SH-SY5Y (cell line): ENCODE data around the gene KIAA1958.

Experiments used
- GATA2 ChIP-seq: IDR thresholded peaks from 2 replicates; pipeline ENCODE4 v1.6.1; 2011; ENCODE audit warnings: mild to moderate bottlenecking, low read depth, low read length
- GATA3 ChIP-seq: IDR thresholded peaks from 2 replicates; pipeline ENCODE4 v1.6.1; 2011; ENCODE audit warnings: low read depth, mild to moderate bottlenecking, low read length, moderate library complexity

KIAA1958 gene

DNA sequence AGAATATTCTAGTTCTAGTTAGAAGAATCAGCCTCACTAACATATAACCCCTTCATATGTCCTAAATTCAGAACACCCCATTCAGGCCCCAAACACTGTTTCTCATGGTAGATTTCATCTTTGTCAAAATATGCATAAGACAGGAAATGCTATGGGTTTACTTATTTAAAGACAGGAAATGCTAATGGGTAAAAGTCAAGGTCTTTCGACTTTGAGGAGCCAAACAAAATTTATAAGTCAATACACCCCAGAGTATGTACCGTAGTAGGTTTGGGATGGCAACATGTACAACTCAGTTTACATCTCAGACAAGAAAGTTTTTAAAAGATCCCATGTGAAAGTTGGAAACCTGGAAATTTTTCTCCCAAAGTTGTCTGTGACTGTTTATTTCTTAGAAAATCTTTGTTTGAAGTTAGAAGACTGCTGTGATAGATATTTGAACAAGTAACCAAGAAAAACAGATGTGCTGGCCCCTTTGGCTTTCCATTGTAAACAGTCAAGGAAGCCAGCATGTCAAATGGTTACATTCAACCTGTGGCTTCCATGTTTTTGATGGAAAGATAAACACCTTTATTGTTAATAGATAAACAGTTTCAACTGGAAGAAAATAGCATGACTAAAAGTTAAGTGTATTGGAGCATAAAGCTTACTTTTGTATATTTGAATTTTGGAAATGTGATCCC is 129.1 kb downstream of the KIAA1958 start:
- no peak for TF ChIP-seq GATA2
- no peak for TF ChIP-seq GATA3

DNA sequence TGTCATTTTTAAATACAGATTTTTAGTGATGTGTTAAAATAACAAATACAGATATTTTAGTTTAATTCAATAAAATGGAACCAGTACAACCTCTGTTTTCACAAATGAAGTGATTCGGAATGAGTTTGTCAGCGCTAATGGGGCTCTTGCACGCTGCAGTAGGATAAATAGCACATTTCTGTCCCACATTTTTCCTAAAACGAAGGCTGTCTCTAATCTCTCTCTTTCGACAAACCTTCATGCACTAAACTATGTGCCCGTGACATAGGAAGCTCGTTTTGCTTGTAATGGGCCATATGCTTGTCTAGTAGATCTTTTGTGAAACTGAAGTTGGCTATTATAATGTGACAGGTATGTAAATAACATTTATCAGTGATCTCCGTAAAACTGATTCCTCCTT is 130.7 kb downstream of the KIAA1958 start:
- TF ChIP-seq GATA3: no peak
- no peak for TF ChIP-seq GATA2

DNA sequence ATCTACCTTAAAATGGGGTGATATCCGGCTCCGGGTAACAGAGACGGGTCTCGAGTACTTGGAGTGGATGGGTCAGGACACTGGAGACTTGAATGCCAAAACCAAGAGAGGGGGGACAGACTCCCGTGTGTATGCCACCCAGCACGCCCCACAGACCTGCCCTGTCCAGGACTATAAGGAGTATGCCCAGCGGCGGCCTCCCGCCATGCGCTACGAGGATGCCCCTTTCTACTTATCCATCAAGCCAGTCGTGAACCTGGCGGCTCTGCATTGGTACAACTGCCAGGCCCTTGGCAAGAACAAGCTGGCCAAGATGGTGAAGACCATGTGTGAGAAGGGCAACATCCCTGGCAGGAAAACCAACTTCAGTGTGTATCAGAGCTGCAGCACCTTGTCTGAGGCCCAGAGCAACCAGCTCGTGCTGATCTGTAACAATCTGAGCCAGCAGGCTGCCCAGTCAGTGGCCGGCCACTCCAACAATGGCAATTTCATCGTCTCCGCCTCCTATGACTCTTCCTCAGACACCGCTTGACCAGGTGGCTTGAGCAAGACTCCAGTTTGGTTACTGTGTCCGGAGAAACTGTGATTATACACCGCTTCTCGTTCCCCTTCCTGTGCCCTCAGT is 131.9 kb downstream of the KIAA1958 start:
- TF ChIP-seq GATA3 (no peak), GATA2 (no peak)

DNA sequence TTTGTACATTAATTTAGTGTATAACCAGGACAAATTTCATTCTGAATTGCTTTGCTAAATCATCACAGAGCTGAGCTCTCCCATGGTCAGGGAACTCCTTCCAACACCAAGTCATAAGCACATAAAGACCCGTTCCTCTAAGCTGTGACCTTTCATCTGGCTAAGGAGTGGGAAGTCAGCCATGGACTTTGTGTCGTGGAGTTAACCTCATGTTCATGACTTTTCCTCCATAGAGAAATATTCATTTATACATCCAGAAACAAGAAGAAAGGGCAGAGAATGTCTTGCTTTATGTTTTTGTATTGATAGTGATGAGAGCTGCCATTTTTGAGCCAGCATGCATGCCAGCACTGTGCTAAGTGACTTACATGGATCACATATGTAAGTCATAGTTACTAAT is 133.8 kb downstream of the KIAA1958 start:
- TF ChIP-seq GATA3 (no peak), GATA2 (no peak)

DNA sequence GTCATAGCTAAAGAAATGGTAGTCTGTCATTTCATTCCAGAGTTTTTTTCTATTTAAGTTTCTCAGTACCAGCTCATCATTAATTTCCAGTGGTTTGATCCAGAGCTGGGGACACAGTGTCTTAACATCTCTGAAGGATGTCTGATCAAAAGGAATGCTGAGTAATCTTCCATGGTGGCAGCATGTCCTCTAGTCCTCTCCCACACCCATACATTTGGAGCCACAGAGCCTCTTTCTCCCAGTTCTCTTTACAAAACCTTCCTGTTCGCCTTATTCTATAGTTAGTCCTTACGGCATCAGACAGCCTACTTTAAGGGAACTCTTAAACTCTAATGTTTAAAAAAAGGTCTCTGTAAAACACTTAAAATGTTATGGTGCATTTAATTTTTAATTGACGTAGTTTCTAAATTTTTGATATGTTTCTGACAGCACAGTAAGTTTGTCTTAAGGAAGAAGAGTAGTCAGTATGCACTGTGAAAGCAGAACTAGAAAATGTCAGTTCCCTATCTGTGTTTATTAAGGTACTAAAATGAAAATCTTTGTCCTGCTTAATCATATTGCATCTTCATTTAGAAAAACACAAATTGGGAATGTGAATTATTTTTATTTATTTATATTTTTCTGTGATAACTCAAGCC is 134.5 kb downstream of the KIAA1958 start:
- TF ChIP-seq GATA3: no peak

DNA sequence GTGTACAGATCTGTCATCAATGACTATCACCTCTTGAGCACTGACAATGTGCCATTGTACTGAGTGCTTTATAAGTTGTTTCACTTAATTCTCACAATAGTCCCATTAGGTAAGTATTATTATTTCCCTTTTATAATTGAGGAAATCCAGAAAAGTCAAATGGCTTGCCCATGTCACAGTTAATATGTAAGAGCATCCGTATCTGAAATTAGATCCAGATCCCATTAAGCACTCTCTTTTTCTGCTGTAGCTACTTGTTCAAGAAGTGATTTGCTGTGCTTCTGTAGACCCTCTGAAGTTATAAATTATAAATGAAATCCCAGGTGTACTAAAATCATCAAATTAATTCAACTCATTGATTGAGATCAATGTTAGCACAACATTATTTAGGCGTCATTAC is 136.6 kb downstream of the KIAA1958 start:
- TF ChIP-seq GATA3 (no peak), GATA2 (no peak)

DNA sequence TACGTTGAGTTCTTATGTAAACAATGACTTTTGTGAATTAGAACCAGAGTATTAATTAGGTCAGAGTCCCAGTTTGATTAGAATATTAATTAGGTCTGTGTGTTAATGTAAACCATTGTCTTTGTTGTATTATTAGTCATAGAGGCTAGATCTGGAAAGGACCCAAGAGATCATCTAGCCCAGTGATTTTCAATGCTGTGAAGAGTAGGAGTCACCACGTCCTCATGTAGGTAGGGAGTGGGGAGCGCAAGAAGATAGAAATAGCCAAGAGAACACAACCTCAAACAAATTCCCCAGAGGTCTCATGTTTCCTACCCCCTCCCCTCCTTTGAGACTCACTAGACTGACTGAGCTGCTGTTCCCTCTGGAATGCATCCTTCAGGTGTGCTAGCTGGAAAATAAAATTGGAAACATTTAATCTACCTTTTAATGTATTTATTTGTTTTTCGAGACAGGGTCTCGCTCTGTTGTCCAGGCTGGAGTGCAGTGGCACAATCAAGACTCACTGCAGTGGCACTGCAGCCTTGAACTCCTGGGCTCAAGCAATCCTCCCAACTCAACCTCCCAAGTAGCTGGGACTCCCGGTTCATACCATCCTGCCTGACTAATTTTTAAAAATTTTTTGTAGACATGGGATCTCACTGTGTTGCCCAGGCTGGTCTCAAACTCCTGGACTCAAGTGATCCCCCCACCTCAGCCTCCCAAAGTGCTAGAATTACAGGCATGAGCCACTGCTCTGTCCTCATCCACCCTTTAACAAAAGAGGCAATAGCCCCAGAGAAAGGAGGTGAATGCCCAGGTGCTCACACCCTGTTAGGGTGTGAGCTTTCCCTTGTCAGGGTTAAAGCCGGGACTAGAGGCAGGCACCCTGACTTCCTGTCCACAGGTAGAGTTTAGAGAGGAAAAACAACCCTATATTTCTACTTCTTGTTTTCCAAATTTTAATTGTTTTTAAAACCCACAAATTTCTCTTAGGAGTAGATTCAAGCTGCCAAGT is 138.4 kb downstream of the KIAA1958 start:
- TF ChIP-seq GATA2 (no peak), GATA3 (no peak)

DNA sequence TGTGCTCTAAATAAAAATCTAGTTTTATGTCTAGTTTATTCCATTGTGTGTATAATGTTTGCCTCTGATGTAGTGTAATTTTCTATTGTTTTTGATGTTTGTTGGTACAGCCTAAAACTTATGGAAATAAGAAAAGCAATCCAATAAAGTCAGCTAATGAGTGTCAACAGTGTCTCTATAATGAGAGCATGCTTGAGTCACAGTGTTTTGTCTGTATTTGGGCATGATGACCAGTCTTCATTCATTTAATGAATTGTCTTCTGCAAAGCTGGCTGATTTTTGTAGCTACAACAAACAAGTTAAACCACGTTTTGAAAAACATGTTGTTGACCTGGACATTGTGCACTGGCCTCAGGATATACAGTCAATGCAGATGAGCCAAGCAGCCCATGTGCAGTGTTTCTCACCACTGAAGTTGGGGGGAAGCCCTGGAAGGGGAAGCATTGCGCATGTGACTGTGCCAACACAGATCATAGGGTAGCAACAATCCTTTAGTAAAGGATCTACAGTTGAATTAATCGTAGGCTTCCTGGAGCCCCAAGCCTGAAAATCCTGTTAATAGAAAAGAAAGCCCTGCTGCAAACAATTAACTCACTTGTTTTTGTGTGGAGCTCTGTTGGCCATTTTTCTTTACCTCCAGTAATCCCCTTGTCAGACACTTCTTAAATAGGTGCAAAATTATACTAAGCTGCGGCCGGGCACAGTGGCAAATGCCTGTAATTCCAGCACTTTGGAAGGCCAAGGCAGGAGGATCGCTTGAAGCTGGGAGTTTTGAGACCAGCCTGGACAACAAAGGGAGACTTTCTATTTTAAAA is 143.3 kb downstream of the KIAA1958 start:
- TF ChIP-seq GATA3 (no peak), GATA2 (no peak)

DNA sequence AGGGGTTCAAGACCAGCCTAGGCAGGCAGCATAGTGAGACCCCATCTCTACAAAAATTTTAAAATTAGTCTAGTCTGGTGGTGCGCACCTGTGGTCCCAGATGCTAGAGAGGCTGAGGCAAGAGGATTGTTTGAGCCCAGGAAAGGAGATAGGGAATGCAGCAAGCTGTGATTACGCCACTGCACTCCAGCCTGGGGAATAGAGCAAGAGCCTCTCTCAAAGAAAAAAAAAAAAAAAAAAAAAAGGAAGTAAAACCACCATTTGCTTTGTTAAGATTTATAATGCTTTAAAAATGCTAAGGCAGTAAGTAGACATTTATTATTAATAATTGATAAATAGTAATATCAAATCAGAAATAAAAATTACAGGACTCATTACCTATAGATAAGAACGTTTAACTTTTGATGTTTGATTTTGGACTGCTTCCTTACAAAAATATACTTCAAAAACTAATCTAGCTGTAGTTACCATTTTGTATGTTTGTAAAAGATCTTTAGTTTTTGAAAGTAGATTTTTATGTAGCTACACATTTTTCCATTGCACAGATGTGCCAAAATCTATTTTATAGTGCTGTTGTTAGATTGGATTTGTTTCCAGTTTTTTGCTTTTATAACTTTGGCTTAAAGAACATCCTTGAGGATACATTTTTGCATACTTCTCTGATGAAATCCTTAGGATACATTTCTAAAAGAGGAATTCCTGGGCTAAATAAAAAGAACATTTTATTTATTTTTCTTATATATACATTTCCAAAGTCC is 144.9 kb downstream of the KIAA1958 start:
- TF ChIP-seq GATA2: no peak
- TF ChIP-seq GATA3: no peak

DNA sequence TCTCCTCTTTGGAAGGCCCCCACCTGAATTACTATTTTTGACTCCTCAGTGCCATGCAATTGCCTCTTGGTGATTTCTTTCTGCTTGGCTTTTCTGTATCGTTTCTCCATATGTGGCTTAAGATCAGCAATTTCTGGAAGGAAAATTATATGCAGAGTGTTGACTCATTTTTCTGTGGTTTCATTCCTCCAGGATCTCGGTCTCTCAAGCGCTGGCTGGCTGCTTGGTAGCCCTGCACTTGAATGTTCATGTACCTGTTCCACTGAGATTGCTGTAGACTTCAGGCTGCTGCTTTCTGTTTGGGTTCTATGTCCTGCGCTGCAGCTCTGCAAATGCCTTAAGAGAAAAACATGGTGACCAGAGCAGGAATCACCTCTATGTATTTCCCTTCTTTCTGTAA is 153.7 kb downstream of the KIAA1958 start:
- TF ChIP-seq GATA2 (no peak), GATA3 (no peak)

DNA sequence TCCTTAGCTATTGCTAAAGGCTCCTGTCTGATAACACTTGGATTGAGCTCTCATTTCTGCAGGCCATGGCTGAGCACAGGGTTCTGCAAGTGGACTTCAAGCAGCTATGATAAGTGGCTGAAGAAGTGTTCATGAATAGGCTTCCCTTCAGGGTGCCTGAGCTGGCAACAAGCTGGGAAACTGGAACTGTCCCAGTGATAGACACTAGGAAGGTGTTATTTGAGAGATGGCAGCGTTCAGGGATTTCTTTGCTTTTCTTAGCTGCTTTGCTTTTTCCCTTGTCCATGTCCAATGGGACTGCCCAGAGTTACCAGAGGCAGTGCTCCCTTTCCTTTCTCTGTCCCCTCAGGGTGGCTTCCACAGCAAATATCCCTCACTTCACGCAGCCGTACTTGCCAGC is 155.5 kb downstream of the KIAA1958 start:
- no peak for TF ChIP-seq GATA2
- TF ChIP-seq GATA3: no peak

DNA sequence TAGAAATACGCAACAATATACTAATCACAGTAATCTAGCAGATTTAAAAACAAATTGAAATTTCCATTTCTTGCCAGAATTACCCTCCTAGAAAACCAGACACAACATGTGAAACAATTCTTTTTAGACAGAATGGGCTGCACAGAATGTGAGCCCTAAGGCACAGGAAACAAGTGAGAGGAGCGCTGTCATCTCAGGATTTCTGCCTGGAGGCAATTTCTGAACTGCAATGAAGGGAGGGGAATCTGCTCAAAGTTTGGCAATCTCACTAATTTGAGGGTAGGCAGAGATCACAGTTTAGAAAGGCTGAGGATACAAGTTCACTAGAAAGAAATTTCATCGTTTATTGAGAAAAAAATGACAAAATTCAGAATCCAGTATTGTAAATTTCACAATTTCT is 161.0 kb downstream of the KIAA1958 start:
- no peak for TF ChIP-seq GATA3
- no peak for TF ChIP-seq GATA2

DNA sequence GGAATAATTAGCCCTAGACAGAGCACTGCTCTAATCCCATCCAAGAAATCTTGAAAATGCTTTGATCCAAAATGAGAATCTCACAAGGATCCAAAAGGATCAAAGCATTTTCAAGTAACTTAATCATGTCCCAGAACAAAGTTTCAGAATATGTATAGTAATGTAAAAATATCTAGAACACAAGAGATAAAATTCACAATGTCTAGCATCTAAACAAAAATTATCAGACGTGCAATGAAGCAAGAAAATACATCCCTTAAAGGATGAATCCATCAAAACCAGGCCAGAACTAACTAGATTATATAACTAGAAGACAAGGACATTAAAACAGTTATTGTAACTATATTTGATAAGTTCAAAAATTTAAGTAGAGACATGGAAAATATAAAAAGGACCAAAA is 162.0 kb downstream of the KIAA1958 start:
- TF ChIP-seq GATA3: no peak
- TF ChIP-seq GATA2: no peak

DNA sequence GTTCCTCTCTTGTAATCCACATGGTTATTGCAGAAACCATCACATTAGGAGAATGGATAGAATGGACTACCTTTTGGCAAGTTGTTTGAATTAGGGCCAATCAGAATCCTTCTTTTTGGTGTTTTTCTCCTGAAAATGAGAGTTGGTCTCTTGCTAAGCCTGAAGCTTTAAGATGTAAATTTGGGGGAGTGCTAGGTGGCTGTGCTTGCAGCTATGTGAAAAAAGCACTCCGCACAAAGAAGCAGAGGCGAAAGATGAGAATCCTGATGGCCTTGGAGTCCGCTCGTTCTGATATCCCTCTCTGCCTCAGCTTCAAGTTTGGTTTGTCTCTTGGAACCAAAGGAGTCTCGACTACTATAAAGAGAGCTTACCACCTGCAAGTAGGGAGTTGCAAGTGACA is 167.7 kb downstream of the KIAA1958 start:
- no peak for TF ChIP-seq GATA3
- no peak for TF ChIP-seq GATA2
